ENCODE measurements around the gene FAM161A. TPM values are rescaled to one million over a fixed set of nuclear protein-coding genes. Genes with fewer than 3 reads are reported as not detected.

FAM161A gene
- total RNA-seq, 2 experiments from 2014 or later = 6.5 to 6.6 TPM

GRCh38 chr2:61786876-61787275 lies 67.0 kb downstream of the FAM161A start:
- Mint-ChIP-seq H3K36me3 (ENCODE audit: low read depth) (no peaks in the 10 kb centered on the region), H3K4me3 (no peak overlapping the region), H3K27me3 (peaks cover 3% of the 10 kb centered on the region), H3K9me3 (no peaks in the 10 kb centered on the region), H3K27ac (no peak overlapping the region), H3K4me1 (ENCODE audit: low read depth) (no peaks in the 10 kb centered on the region)
- TF ChIP-seq CTCF (IDR thresholded peaks at IDR 0.05) = no peak
- ATAC-seq (no peak), DNase-seq (no peak)
- ChIA-PET CTCF (interaction anchor here (0.6 kb wide), 1 partner anchor 43 kb away, joined by 3 read pairs; no protein-coding TSS in a partner anchor), POLR2A (no interaction called here)
- intact Hi-C loops (cut with micrococcal nuclease) = no loop called here

GRCh38 chr2:61785583-61785982 lies 68.3 kb downstream of the FAM161A start:
- ChIA-PET POLR2A (no interaction called here), CTCF (no interaction called here)
- peaks cover 4% of the 10 kb centered on the region for H3K27me3 Mint-ChIP-seq
- H3K36me3 Mint-ChIP-seq (ENCODE audit: low read depth) = no peaks in the 10 kb centered on the region
- peaks cover 4% of the 10 kb centered on the region for H3K9me3 Mint-ChIP-seq
- DNase-seq (no peak), ATAC-seq (no peak)
- TF ChIP-seq CTCF (IDR thresholded peaks at IDR 0.05) = no peak
- no peak overlapping the region for H3K27ac Mint-ChIP-seq
- intact Hi-C loops (cut with micrococcal nuclease) = no loop called here
- no peak overlapping the region for H3K4me3 Mint-ChIP-seq
- H3K4me1 Mint-ChIP-seq (ENCODE audit: low read depth) = no peaks in the 10 kb centered on the region

GRCh38 chr2:61784643-61785042 lies 69.2 kb downstream of the FAM161A start:
- POLR2A ChIA-PET = no interaction called here
- Mint-ChIP-seq H3K9me3 (peaks cover 7% of the 10 kb centered on the region), H3K4me1 (ENCODE audit: low read depth) (no peaks in the 10 kb centered on the region), H3K4me3 (no peak overlapping the region), H3K36me3 (ENCODE audit: low read depth) (no peaks in the 10 kb centered on the region), H3K27me3 (peaks cover 4% of the 10 kb centered on the region), H3K27ac (no peak overlapping the region)
- intact Hi-C loops (cut with micrococcal nuclease) = no loop called here
- DNase-seq (no peak), ATAC-seq (no peak)
- no peak for TF ChIP-seq CTCF (IDR thresholded peaks at IDR 0.05)
- CTCF ChIA-PET = no interaction called here

- ChIA-PET CTCF (interaction anchor here (0.6 to 0.9 kb wide), 2 partner anchors 12 to 1096 kb away, joined by 3 read pairs; no protein-coding TSS in a partner anchor), POLR2A (no interaction called here)
- no peak for DNase-seq
- Mint-ChIP-seq H3K9me3 (peaks cover 7% of the 10 kb centered on the region), H3K27ac (no peak overlapping the region), H3K4me3 (no peak overlapping the region), H3K27me3 (peaks cover 9% of the 10 kb centered on the region), H3K36me3 (ENCODE audit: low read depth) (no peaks in the 10 kb centered on the region), H3K4me1 (ENCODE audit: low read depth) (no peaks in the 10 kb centered on the region)
- TF ChIP-seq CTCF (IDR thresholded peaks at IDR 0.05) = no peak
- intact Hi-C loops (cut with micrococcal nuclease) = no loop called here
- ATAC-seq = no peak
Observed at GRCh38 chr2:61775956-61776570, 77.8 kb downstream of the FAM161A start.

Other genes with a start within 250 kb of the FAM161A start
- gene CCT4, start 34.6 kb upstream of the FAM161A start, total RNA-seq = 100 to 1,000 TPM; 388 to 390 TPM
- 10 to 100 TPM; 25.3 to 27.0 TPM for gene COMMD1, start 51.6 kb upstream of the FAM161A start, total RNA-seq